Testis (tissue), 3 donors: Measurements from ENCODE around the gene COPA. TPM values are rescaled to one million over a fixed set of nuclear protein-coding genes. Genes with fewer than 3 reads are reported as not detected.

Experiments
- DNase-seq: peaks from one replicate; pipeline ENCODE4 v3.0.0-alpha.2; 2019
- H3K27ac ChIP-seq, 2 donors: fragments of 200-600 bp; sonication (generic); one replicate each; pipeline ENCODE4 v1.5.1; 2019
- H3K27me3 ChIP-seq: fragments of 200-600 bp; sonication (generic); one replicate; pipeline ENCODE4 v1.5.1; 2019
- H3K36me3 ChIP-seq: fragments of 200-600 bp; sonication (generic); one replicate; pipeline ENCODE4 v1.5.1; 2017; ENCODE audit warnings: low read depth; ENCODE audit errors: missing control alignments
- H3K4me1 ChIP-seq: fragments of 200-600 bp; sonication (generic); one replicate; pipeline ENCODE4 v1.5.1; 2019
- H3K4me3 ChIP-seq, 2 donors: fragments of 200-600 bp; sonication (generic); one replicate each; pipeline ENCODE4 v1.5.1; 2017 to 2019
- H3K9me3 ChIP-seq: fragments of 200-600 bp; sonication (generic); one replicate; pipeline ENCODE4 v1.5.1; 2017
- POLR2A ChIP-seq: fragments of 450-650 bp; IDR thresholded peaks from one replicate; pipeline ENCODE4 v1.6.1; 2017; ENCODE audit warnings: antibody characterized with exemption, mild to moderate bottlenecking, moderate library complexity
- WGBS, 2 donors: methylation state at CpG; one replicate each; pipeline ENCODE4 v1.1.5; 2018; 5-methylcytosine and 5-hydroxymethylcytosine counted together
- intact Hi-C: fragments of 100-400 bp; cut with DNase I; formaldehyde crosslinking; loops from one replicate; pipeline ENCODE4 v1.15.1; 2023; ENCODE audit warnings: low total_unique reads
- polyA plus RNA-seq: library from polyadenylated mRNA; stranded (reverse); fragments of 350-450 nt; fragmentation: Illumina TruSeq; extraction: RNeasy Lipid Tissue Mini Kit (QIAGEN cat#74804); gene quantifications from one replicate; pipeline ENCODE4 v1.2.3, GENCODE V29; 2014; ENCODE audit warnings: low read depth, low replicate concordance; ENCODE audit not compliant: insufficient read depth
- small RNA-seq, 2 donors: library from RNA; depleted of rRNA; stranded (forward); fragments of <200 nt; gene quantifications; one replicate each; pipeline ENCODE3, GENCODE V24; 2016
- total RNA-seq, 2 donors: library from RNA; depleted of rRNA; stranded (reverse); fragments of >200 nt; gene quantifications; one replicate each; pipeline ENCODE4 v1.2.3, GENCODE V29; 2016
- TF ChIP-seq, protein P1 (sequence below), 3 experiments: fragments of 450-650 bp in 2 of 3; fragments of 200-600 bp in 1 of 3; sonication (generic) in 1 of 3; IDR thresholded peaks; one replicate each; pipeline ENCODE4 v1.5.1; 2016 to 2019; ENCODE audit warnings: antibody characterized with exemption in 3 of 3, mild to moderate bottlenecking in 2 of 3, moderate library complexity in 1 of 3

COPA gene
- total and polyA plus RNA-seq, 3 donors from 2014 or later = 88.9 to 123 (median 114) TPM

DNA sequence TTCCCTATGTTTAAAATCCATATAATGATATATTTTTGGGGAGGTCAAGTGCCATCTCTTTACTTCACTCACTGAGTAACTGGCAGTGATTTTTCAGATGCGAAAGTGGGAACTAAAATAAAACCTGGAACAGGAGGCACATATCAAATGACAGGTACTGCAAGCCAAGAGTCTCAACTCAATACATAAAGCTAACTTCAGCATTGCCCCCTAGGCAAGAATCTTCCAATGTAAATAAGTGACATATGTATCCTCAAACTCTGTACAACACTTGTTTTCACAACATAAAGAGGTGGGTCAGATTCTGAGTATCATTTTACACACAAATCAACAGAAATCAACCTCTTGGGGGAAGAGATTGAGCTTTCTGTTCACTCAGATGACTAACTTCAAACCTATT is 98.8 kb downstream of the COPA start:
- Histone ChIP-seq H3K4me1 (peaks cover 10% of the 10 kb centered on the region), H3K36me3 (no peaks in the 10 kb centered on the region), H3K9me3 (no peaks in the 10 kb centered on the region), H3K27me3 (no peaks in the 10 kb centered on the region), H3K27ac (no peak overlapping the region), H3K4me3 (no peak overlapping the region)
- WGBS, 2 donors = 89 to 90% methylated on average over 1 of the region's 1 CpG
- no peak for DNase-seq
- intact Hi-C loops = loop anchor here (10.0 kb wide), 1 partner anchor 49 kb away; the partner anchor contains the start of gene CASQ1
- no peak for TF ChIP-seq POLR2A
- TF ChIP-seq, protein P1, sequence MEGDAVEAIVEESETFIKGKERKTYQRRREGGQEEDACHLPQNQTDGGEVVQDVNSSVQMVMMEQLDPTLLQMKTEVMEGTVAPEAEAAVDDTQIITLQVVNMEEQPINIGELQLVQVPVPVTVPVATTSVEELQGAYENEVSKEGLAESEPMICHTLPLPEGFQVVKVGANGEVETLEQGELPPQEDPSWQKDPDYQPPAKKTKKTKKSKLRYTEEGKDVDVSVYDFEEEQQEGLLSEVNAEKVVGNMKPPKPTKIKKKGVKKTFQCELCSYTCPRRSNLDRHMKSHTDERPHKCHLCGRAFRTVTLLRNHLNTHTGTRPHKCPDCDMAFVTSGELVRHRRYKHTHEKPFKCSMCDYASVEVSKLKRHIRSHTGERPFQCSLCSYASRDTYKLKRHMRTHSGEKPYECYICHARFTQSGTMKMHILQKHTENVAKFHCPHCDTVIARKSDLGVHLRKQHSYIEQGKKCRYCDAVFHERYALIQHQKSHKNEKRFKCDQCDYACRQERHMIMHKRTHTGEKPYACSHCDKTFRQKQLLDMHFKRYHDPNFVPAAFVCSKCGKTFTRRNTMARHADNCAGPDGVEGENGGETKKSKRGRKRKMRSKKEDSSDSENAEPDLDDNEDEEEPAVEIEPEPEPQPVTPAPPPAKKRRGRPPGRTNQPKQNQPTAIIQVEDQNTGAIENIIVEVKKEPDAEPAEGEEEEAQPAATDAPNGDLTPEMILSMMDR (IDR thresholded peaks at IDR 0.05) = no peak

DNA sequence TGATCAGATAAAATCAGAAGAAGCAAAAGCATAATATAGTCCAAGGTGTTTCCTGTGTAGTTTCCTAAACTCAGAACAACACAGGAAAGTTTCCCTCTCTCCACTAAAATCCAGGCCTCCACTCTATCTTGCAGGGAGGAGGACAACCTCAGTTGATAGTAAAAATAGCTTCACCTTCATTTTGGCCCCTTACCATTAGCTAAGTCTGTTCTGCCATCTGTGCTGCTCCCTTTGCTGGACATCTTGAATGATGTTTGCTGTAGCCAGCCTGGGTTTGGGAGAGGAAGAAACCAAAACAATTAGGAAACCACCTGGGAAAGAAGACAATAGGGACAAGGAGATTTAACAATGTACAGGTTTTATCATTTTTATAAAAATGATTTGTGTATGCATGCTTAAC is 99.3 kb downstream of the COPA start:
- no peak overlapping the region for H3K4me3 ChIP-seq
- DNase-seq = no peak
- H3K27ac ChIP-seq = no peak overlapping the region
- H3K9me3 ChIP-seq = no peaks in the 10 kb centered on the region
- H3K4me1 ChIP-seq = peaks cover 10% of the 10 kb centered on the region
- no peaks in the 10 kb centered on the region for H3K36me3 ChIP-seq
- no peaks in the 10 kb centered on the region for H3K27me3 ChIP-seq
- no peak for TF ChIP-seq POLR2A
- TF ChIP-seq, protein P1 (IDR thresholded peaks at IDR 0.05) = no peak
- intact Hi-C loops = loop anchor here (10.0 kb wide), 1 partner anchor 49 kb away; the partner anchor contains the start of gene CASQ1

DNA sequence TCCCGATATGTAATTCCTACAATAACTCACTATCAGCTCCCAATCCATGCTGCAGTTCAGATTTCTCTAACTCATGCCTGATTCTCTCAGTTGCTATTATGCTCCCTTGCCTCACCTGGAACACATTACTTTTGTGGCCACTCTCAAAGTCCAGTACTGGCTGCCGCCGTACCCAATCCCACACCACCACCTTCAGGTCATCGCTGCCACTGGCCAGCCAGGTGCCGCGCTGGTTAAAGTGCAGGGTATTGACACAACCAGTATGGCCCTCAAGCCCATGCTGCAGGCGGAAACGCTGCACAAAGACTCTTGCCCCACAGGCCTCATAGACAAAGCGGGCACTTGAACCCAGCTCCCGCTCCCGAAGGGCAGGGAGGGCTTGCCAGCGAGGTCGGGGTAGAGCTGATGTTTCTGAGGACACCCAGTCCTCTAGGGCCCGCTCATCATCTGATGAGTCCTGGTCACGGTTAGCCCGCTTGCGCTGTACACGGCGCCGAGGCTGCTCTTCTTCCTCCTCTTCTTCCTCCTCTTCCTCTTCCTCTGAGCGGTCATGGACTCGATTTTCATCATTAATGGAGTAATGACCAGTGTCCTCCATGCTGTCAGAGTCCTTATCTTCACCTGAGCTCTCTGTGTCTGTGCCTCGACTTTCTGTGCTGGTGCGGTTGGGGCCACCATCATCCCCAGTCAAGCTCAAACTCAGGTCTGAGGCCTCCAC is 103.3 kb downstream of the COPA start:
- no peak for DNase-seq
- Histone ChIP-seq H3K9me3 (no peaks in the 10 kb centered on the region), H3K27me3 (no peaks in the 10 kb centered on the region), H3K4me1 (no peaks in the 10 kb centered on the region), H3K27ac (no peak overlapping the region), H3K4me3 (no peak overlapping the region), H3K36me3 (no peaks in the 10 kb centered on the region)
- TF ChIP-seq POLR2A = no peak
- TF ChIP-seq, protein P1 (IDR thresholded peaks at IDR 0.05) = no peak
- 96 to 98% methylated on average over 22 to 24 of the region's 24 CpGs for WGBS, 2 donors
- intact Hi-C loops = loop anchor here (10.0 kb wide), 1 partner anchor 45 kb away; the partner anchor contains the start of gene CASQ1

Small RNAs within 50 kb of the gene (small RNA-seq; reads per million reads assigned to genes)
- gene RF00019 (0 reads per million in 2 donors), gene RNU4-42P (0 reads per million in 2 donors)

Other genes with a start within 250 kb of the COPA start
- 100 to 1,000 TPM; 104 to 119 TPM for gene IGSF8, start 244.6 kb downstream of the COPA start, total RNA-seq
- 79.8 TPM for gene IGSF8, start 244.6 kb downstream of the COPA start, polyA plus RNA-seq
- gene ATP1A2, start 227.5 kb downstream of the COPA start, total RNA-seq = 10 to 100 TPM; 14.2 to 27.9 TPM
- 13.2 TPM for gene ATP1A2, start 227.5 kb downstream of the COPA start, polyA plus RNA-seq
- gene ATP1A4, start 191.6 kb downstream of the COPA start, total RNA-seq = 10 to 100 TPM; 13.3 to 23.0 TPM
- gene ATP1A4, start 191.6 kb downstream of the COPA start, polyA plus RNA-seq = 38.6 TPM
- 1 to 10 TPM; 3.4 to 5.6 TPM for gene CASQ1, start 152.7 kb downstream of the COPA start, total RNA-seq
- gene CASQ1, start 152.7 kb downstream of the COPA start, polyA plus RNA-seq = 10.2 TPM
- gene PEA15, start 137.9 kb downstream of the COPA start, total RNA-seq = 100 to 1,000 TPM; 168 to 229 TPM
- 421 TPM for gene PEA15, start 137.9 kb downstream of the COPA start, polyA plus RNA-seq
- gene DCAF8, start 80.7 kb downstream of the COPA start, total RNA-seq = 100 to 1,000 TPM; 233 to 240 TPM
- gene DCAF8, start 80.7 kb downstream of the COPA start, polyA plus RNA-seq = 127 TPM
- 10 to 100 TPM; 48.5 to 56.6 TPM for gene PEX19, start 58.1 kb downstream of the COPA start, total RNA-seq
- 63.5 TPM for gene PEX19, start 58.1 kb downstream of the COPA start, polyA plus RNA-seq
- 100 to 1,000 TPM; 109 to 112 TPM for gene NCSTN, start 133 bp upstream of the COPA start, total RNA-seq
- gene NCSTN, start 133 bp upstream of the COPA start, polyA plus RNA-seq = 115 TPM
- under 1 TPM; 0.37 to 0.63 TPM for gene NHLH1, start 23.8 kb upstream of the COPA start, total RNA-seq
- gene NHLH1, start 23.8 kb upstream of the COPA start, polyA plus RNA-seq = 0.20 TPM
- 1 to 10 TPM; 3.6 to 3.8 TPM for gene VANGL2, start 57.3 kb upstream of the COPA start, total RNA-seq
- 5.9 TPM for gene VANGL2, start 57.3 kb upstream of the COPA start, polyA plus RNA-seq
- 1 to 10 TPM in 1 of 2 donors, under 1 TPM in 1; 0.68 to 1.6 TPM for gene SLAMF6, start 180.0 kb upstream of the COPA start, total RNA-seq
- 2.3 TPM for gene SLAMF6, start 180.0 kb upstream of the COPA start, polyA plus RNA-seq
- 1 to 10 TPM; 6.4 to 6.9 TPM for gene CD84, start 236.2 kb upstream of the COPA start, total RNA-seq
- gene CD84, start 236.2 kb upstream of the COPA start, polyA plus RNA-seq = 7.7 TPM